ENCODE data around the gene EPHA1. TPM values are rescaled to one million over a fixed set of nuclear protein-coding genes. Genes with fewer than 3 reads are reported as not detected.

EPHA1 gene
- total and polyA plus RNA-seq, 2 of the 4 experiments (the other 2 are of a cell fraction) = 0.10 TPM; not detected in 1

DNA sequence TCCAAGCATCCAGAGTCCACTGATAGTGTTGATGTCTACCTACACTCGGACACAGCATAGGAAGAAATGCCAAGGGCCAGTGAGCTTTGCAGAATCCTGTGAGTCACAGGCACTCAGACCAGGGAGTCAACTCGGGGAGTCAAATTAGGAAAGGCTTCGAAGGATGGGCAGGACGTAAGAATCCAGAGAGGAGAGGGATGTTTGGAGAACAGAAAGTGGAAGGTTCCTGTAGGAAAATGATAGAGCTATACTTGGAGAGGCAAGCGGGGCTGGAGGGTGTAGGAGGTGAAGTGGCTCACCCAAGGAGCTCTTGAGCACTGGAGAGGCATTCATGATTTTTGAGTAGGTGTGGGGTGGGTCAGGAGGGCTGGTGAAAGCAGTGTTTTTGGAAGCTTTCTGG lies 24.5 kb downstream of the EPHA1 start:
- H3K4me2 ChIP-seq (ENCODE audit: low read depth, low read length) = peak overlapping the region; percentile 93
- H3K27me3 ChIP-seq (ENCODE audit: control insufficient read depth, insufficient read depth, low read length) = no peaks in the 10 kb centered on the region
- dilution Hi-C loops (cut with HindIII; ENCODE audit: low sequenced_read_pairs, unreplicated experiment) (no loop called here), in situ Hi-C loops (cut with MboI; ENCODE audit: low sequenced_read_pairs) (no loop called here), intact Hi-C loops (cut with micrococcal nuclease) (loop anchor here (5.0 kb wide), 2 partner anchors 142 to 822 kb away; no protein-coding TSS in a partner anchor)
- peaks cover 37% of the 10 kb centered on the region for H3K4me1 ChIP-seq (ENCODE audit: control insufficient read depth, insufficient read depth, low read length)
- peak overlapping the region; percentile 80 for H3K14ac ChIP-seq (replicated peaks; ENCODE audit: low read depth, low read length)
- H3K27ac ChIP-seq (ENCODE audit: insufficient read depth, low read length) = peak overlapping the region; percentile 52
- BruUV-seq (replicated peaks) = no TSS peak
- peaks cover 28% of the 10 kb centered on the region for H3K9me1 ChIP-seq (ENCODE audit: insufficient read depth, low read length)
- peaks cover 65% of the 10 kb centered on the region for H3K36me3 ChIP-seq (ENCODE audit: control insufficient read depth, insufficient read depth, low read length)
- H2BK5ac ChIP-seq (ENCODE audit: low read depth, low read length, poor library complexity, severe bottlenecking) = peak overlapping the region; percentile 33
- ChIA-PET POLR2A (ENCODE audit: unreplicated experiment) (interaction anchor here (1.2 kb wide), 2 partner anchors 9 to 13 kb away, joined by 4 to 5 read pairs; no protein-coding TSS in a partner anchor), CTCF (interaction anchor here (0.7 kb wide), 1 partner anchor 18 kb away, joined by 3 read pairs; no protein-coding TSS in a partner anchor)
- no peak overlapping the region for H2BK120ac ChIP-seq (ENCODE audit: low read depth, low read length)
- H4K91ac ChIP-seq (ENCODE audit: insufficient read depth, low read depth, low read length) = no peak overlapping the region
- H3K18ac ChIP-seq (ENCODE audit: low read depth, low read length) = no peak overlapping the region
- WGBS, 2 experiments (ENCODE audit: extremely low coverage in 2 of 2, insufficient read length in 1 of 2) = 49% methylated on average over 4 of the region's 5 CpGs; no CpG with 5 or more reads in 1 of the 2 experiments
- peak overlapping the region; percentile 97 for H3K23ac ChIP-seq (ENCODE audit: low read depth, low read length)
- H2BK15ac ChIP-seq (ENCODE audit: low read depth, low read length) = no peak overlapping the region
- peak overlapping the region; percentile 97 for H3K9ac ChIP-seq (ENCODE audit: low read depth, low read length)
- peak overlapping the region; percentile 28; the same call in 1 of the 2 replicates for H3K4ac ChIP-seq (ENCODE audit: low read depth, low read length)
- H3K9me3 ChIP-seq (ENCODE audit: control insufficient read depth, insufficient read depth, low read length) = no peaks in the 10 kb centered on the region
- no peak overlapping the region for H2AFZ ChIP-seq (replicated peaks; ENCODE audit: low read length, poor library complexity)
- peak overlapping the region; percentile 68 for H3K4me3 ChIP-seq (ENCODE audit: insufficient read depth, low read depth, low read length)
- TF ChIP-seq BHLHE40 (IDR thresholded peaks at IDR 0.05; ENCODE audit: low read depth, low read length) = no peak
- no peak for TF ChIP-seq CHD1 (IDR thresholded peaks at IDR 0.05; ENCODE audit: low read depth, low read length)
- TF ChIP-seq, protein P1, sequence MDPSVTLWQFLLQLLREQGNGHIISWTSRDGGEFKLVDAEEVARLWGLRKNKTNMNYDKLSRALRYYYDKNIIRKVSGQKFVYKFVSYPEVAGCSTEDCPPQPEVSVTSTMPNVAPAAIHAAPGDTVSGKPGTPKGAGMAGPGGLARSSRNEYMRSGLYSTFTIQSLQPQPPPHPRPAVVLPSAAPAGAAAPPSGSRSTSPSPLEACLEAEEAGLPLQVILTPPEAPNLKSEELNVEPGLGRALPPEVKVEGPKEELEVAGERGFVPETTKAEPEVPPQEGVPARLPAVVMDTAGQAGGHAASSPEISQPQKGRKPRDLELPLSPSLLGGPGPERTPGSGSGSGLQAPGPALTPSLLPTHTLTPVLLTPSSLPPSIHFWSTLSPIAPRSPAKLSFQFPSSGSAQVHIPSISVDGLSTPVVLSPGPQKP (IDR thresholded peaks at IDR 0.05; ENCODE audit: borderline replicate concordance, low read depth, low read length) = no peak
- TF ChIP-seq, protein P2, sequence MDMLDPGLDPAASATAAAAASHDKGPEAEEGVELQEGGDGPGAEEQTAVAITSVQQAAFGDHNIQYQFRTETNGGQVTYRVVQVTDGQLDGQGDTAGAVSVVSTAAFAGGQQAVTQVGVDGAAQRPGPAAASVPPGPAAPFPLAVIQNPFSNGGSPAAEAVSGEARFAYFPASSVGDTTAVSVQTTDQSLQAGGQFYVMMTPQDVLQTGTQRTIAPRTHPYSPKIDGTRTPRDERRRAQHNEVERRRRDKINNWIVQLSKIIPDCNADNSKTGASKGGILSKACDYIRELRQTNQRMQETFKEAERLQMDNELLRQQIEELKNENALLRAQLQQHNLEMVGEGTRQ (IDR thresholded peaks at IDR 0.05; ENCODE audit: low read depth, low read length) = no peak
- TF ChIP-seq MXI1 (IDR thresholded peaks at IDR 0.05; ENCODE audit: borderline replicate concordance, low read depth, low read length) = no peak
- no peak for TF ChIP-seq RAD21 (IDR thresholded peaks at IDR 0.05; ENCODE audit: low read length)
- TF ChIP-seq RCOR1 (IDR thresholded peaks at IDR 0.05; ENCODE audit: insufficient replicate concordance, low read length) = no peak
- TF ChIP-seq SMC3 (IDR thresholded peaks at IDR 0.05; ENCODE audit: low read depth, low read length) = no peak
- no peak overlapping the region for H4K5ac ChIP-seq (ENCODE audit: low read depth, low read length)
- peak; percentile 59 for DNase-seq
- H2BK20ac ChIP-seq (ENCODE audit: low read depth, low read length) = no peak overlapping the region
- H2AK9ac ChIP-seq (replicated peaks; ENCODE audit: low read depth, low read length, poor library complexity) = peak overlapping the region; percentile 50
- peaks cover 74% of the 10 kb centered on the region for H4K20me1 ChIP-seq (ENCODE audit: insufficient read depth, low read length)
- no peak for ATAC-seq (ENCODE audit: low read depth)
- H2AK5ac ChIP-seq (ENCODE audit: low read depth, low read length) = no peak overlapping the region
- no peak overlapping the region; a peak in 1 of 4 replicates for H4K8ac ChIP-seq (ENCODE audit: low read depth in 2 of 2, low read length in 2 of 2)
- H3K56ac ChIP-seq (ENCODE audit: extremely low read depth, insufficient read depth, low read length) = no peak overlapping the region
- H3K79me1 ChIP-seq (ENCODE audit: low read depth in 1 of 2, low read length in 2 of 2) = peaks cover 19 to 64% of the 10 kb centered on the region in 2 experiments

All from IMR-90 (cell line).